ENCODE data around the gene RBMS1. TPM values are rescaled to one million over a fixed set of nuclear protein-coding genes. Genes with fewer than 3 reads are reported as not detected.

Gene RBMS1
- total RNA-seq, 3 donors from 2014 or later (not counting 1 experiment from before 2014, with no cell fraction given): 111 to 167 (median 132) TPM

- H3K27ac ChIP-seq (ENCODE audit: low read length): peak overlapping the region; percentile 27
- WGBS (ENCODE audit: insufficient coverage): 57% methylated on average over 6 of the region's 7 CpGs
- H3K9me3 Mint-ChIP-seq: no peaks in the 10 kb centered on the region
- H3K27me3 ChIP-seq (ENCODE audit: control insufficient read depth, insufficient read depth, low read length): no peaks in the 10 kb centered on the region
- ATAC-seq (peak in 1 of 3 donors; percentile 10), DNase-seq (no peak)
- H3K36me3 Mint-ChIP-seq: no peaks in the 10 kb centered on the region
- H3K36me3 ChIP-seq (ENCODE audit: control insufficient read depth, insufficient read depth, low read length): no peaks in the 10 kb centered on the region
- peaks cover 71% of the 10 kb centered on the region for H3K4me1 ChIP-seq (ENCODE audit: control insufficient read depth, insufficient read depth, low read length)
- intact Hi-C loops (cut with micrococcal nuclease): no loop called here
- H3K9me3 ChIP-seq (ENCODE audit: control insufficient read depth, insufficient read depth, low read length): no peaks in the 10 kb centered on the region
- no peak for TF ChIP-seq CTCF (IDR thresholded peaks at IDR 0.05)
- peaks cover 87 to 91% of the 10 kb centered on the region in 2 donors for H3K4me1 Mint-ChIP-seq
- H3K4me3 ChIP-seq (ENCODE audit: low read length): no peak overlapping the region
- H3K27me3 Mint-ChIP-seq (ENCODE audit: low read depth in 2 of 2): no peaks in the 10 kb centered on the region
- no peak overlapping the region for H3K27ac Mint-ChIP-seq
- H3K4me3 Mint-ChIP-seq: peak overlapping the region; percentile 72
These were observed 102.8 kb downstream of the RBMS1 start for GRCh38 chr2:160390544-160391455.

DNA sequence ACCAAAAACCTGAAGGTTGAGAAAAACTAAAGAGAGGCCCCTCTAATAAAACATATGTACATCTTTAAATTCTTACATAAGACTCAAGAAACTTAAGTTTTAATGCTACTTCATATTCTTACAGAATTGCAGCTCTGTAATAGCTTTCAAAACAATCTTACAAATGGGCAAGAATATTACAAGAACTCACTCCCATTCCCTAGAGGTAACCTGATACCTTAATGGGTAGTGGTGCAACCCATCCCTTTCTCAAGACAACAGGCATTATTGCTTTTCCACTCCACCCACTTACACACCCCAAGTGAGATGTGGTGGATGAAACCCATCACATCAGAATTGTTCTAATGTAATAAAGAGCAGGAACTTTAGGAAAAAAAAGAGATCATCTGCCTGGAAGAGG is 103.7 kb downstream of the RBMS1 start:
- H3K4me3 Mint-ChIP-seq: peak overlapping the region; percentile 72
- intact Hi-C loops (cut with micrococcal nuclease): loop anchor here (2.0 kb wide), 1 partner anchor 17 kb away; no protein-coding TSS in a partner anchor
- no peaks in the 10 kb centered on the region for H3K27me3 ChIP-seq (ENCODE audit: control insufficient read depth, insufficient read depth, low read length)
- H3K9me3 Mint-ChIP-seq: no peaks in the 10 kb centered on the region
- peaks cover 73% of the 10 kb centered on the region for H3K4me1 ChIP-seq (ENCODE audit: control insufficient read depth, insufficient read depth, low read length)
- peaks cover 90 to 94% of the 10 kb centered on the region in 2 donors for H3K4me1 Mint-ChIP-seq
- DNase-seq (no peak), ATAC-seq (no peak)
- peak overlapping the region; percentile 27 for H3K27ac ChIP-seq (ENCODE audit: low read length)
- H3K36me3 ChIP-seq (ENCODE audit: control insufficient read depth, insufficient read depth, low read length): no peaks in the 10 kb centered on the region
- H3K36me3 Mint-ChIP-seq: no peaks in the 10 kb centered on the region
- H3K4me3 ChIP-seq (ENCODE audit: low read length): no peak overlapping the region
- H3K27ac Mint-ChIP-seq: no peak overlapping the region
- no peak for TF ChIP-seq CTCF (IDR thresholded peaks at IDR 0.05)
- no peaks in the 10 kb centered on the region for H3K27me3 Mint-ChIP-seq (ENCODE audit: low read depth in 2 of 2)
- H3K9me3 ChIP-seq (ENCODE audit: control insufficient read depth, insufficient read depth, low read length): no peaks in the 10 kb centered on the region

- Histone ChIP-seq H3K27ac (ENCODE audit: low read length) (peak overlapping the region; percentile 20), H3K4me1 (ENCODE audit: control insufficient read depth, insufficient read depth, low read length) (peaks cover 72% of the 10 kb centered on the region), H3K36me3 (ENCODE audit: control insufficient read depth, insufficient read depth, low read length) (no peaks in the 10 kb centered on the region), H3K27me3 (ENCODE audit: control insufficient read depth, insufficient read depth, low read length) (no peaks in the 10 kb centered on the region), H3K4me3 (ENCODE audit: low read length) (no peak overlapping the region), H3K9me3 (ENCODE audit: control insufficient read depth, insufficient read depth, low read length) (no peaks in the 10 kb centered on the region)
- Mint-ChIP-seq H3K4me1 (peaks cover 90 to 92% of the 10 kb centered on the region in 2 donors), H3K9me3 (no peaks in the 10 kb centered on the region), H3K27me3 (ENCODE audit: low read depth in 2 of 2) (no peaks in the 10 kb centered on the region), H3K4me3 (peak overlapping the region; percentile 89), H3K27ac (peak overlapping the region; percentile 86 to 87), H3K36me3 (no peaks in the 10 kb centered on the region)
- 50% methylated on average over 11 of the region's 12 CpGs for WGBS (ENCODE audit: insufficient coverage)
- no peak for TF ChIP-seq CTCF (IDR thresholded peaks at IDR 0.05)
- intact Hi-C loops (cut with micrococcal nuclease): loop anchor here (2.0 kb wide), 1 partner anchor 16 kb away; no protein-coding TSS in a partner anchor
- ATAC-seq (peak; percentile 58 to 71 (median 62)), DNase-seq (peak; percentile 30 to 71)
These were observed 104.9 kb downstream of the RBMS1 start for GRCh38 chr2:160388464-160389263.
